ENCODE results near the gene CHMP3. TPM values are rescaled to one million over a fixed set of nuclear protein-coding genes. Genes with fewer than 3 reads are reported as not detected.
"Not testable (repeated sequence)": the region's sequence is repeated elsewhere in the genome, so short reads cannot be mapped to it uniquely, and the experiment has no call there.

Gene CHMP3
- total RNA-seq, 2 donors from 2014 or later: 20.5 to 29.3 TPM

- peaks cover 2% of the 10 kb centered on the region for H3K27me3 Mint-ChIP-seq (ENCODE audit: insufficient read depth)
- peaks cover 15% of the 10 kb centered on the region for H3K9me3 Mint-ChIP-seq
- WGBS, 2 experiments (ENCODE audit: insufficient coverage in 1 of 2, insufficient read length in 1 of 2): 95 to 100% methylated on average over 2 of the region's 2 CpGs
- H3K4me1 Mint-ChIP-seq: no peaks in the 10 kb centered on the region
- Histone ChIP-seq H3K36me3 (ENCODE audit: control insufficient read depth, insufficient read depth, low read length) (no peaks in the 10 kb centered on the region), H3K27me3 (ENCODE audit: control insufficient read depth, insufficient read depth, low read length, poor library complexity, severe bottlenecking) (peaks cover 4% of the 10 kb centered on the region), H3K9ac (ENCODE audit: extremely low read depth, low read length, poor library complexity, severe bottlenecking) (no peak overlapping the region), H3K4me3 (ENCODE audit: low read length) (no peak overlapping the region), H3K27ac (ENCODE audit: low read depth, low read length) (no peak overlapping the region), H3K9me3 (ENCODE audit: control insufficient read depth, low read length) (no peaks in the 10 kb centered on the region), H3K4me1 (ENCODE audit: control insufficient read depth, insufficient read depth, low read length) (no peaks in the 10 kb centered on the region)
- H3K4me3 Mint-ChIP-seq: no peak overlapping the region
- TF ChIP-seq CTCF (conservative IDR thresholded peaks at IDR 0.05): no peak
- no peaks in the 10 kb centered on the region for H3K36me3 Mint-ChIP-seq (ENCODE audit: low read depth)
- DNase-seq: no peak
- no peak overlapping the region for H3K27ac Mint-ChIP-seq
These were observed 30.0 kb upstream of the CHMP3 start for GRCh38 chr2:86593266-86593665.

GRCh38 chr2:86592547-86593230, 29.4 kb upstream of the CHMP3 start:
- no peak overlapping the region for H3K4me3 ChIP-seq (ENCODE audit: low read length)
- DNase-seq: no peak
- H3K9me3 Mint-ChIP-seq: peaks cover 15% of the 10 kb centered on the region
- no peak overlapping the region for H3K27ac Mint-ChIP-seq
- H3K27me3 ChIP-seq (ENCODE audit: control insufficient read depth, insufficient read depth, low read length, poor library complexity, severe bottlenecking): peaks cover 4% of the 10 kb centered on the region
- TF ChIP-seq CTCF (conservative IDR thresholded peaks at IDR 0.05): no peak
- no peaks in the 10 kb centered on the region for H3K36me3 ChIP-seq (ENCODE audit: control insufficient read depth, insufficient read depth, low read length)
- H3K9me3 ChIP-seq (ENCODE audit: control insufficient read depth, low read length): no peaks in the 10 kb centered on the region
- no peak overlapping the region for H3K4me3 Mint-ChIP-seq
- H3K4me1 Mint-ChIP-seq: no peaks in the 10 kb centered on the region
- H3K9ac ChIP-seq (ENCODE audit: extremely low read depth, low read length, poor library complexity, severe bottlenecking): no peak overlapping the region
- peaks cover 2% of the 10 kb centered on the region for H3K27me3 Mint-ChIP-seq (ENCODE audit: insufficient read depth)
- WGBS, 2 experiments (ENCODE audit: insufficient coverage in 1 of 2, insufficient read length in 1 of 2): 91% methylated on average over 3 of the region's 3 CpGs; no CpG with 5 or more reads in 1 of the 2 experiments
- H3K4me1 ChIP-seq (ENCODE audit: control insufficient read depth, insufficient read depth, low read length): no peaks in the 10 kb centered on the region
- no peaks in the 10 kb centered on the region for H3K36me3 Mint-ChIP-seq (ENCODE audit: low read depth)
- no peak overlapping the region for H3K27ac ChIP-seq (ENCODE audit: low read depth, low read length)

GRCh38 chr2:86589701-86590100, 26.5 kb upstream of the CHMP3 start:
- H3K27ac Mint-ChIP-seq; H3K4me3 Mint-ChIP-seq; H3K9ac ChIP-seq (ENCODE audit: extremely low read depth, low read length, poor library complexity, severe bottlenecking); H3K36me3 Mint-ChIP-seq (ENCODE audit: low read depth); H3K36me3 ChIP-seq (ENCODE audit: control insufficient read depth, insufficient read depth, low read length); DNase-seq; H3K9me3 ChIP-seq (ENCODE audit: control insufficient read depth, low read length); H3K4me1 Mint-ChIP-seq; H3K4me3 ChIP-seq (ENCODE audit: low read length); H3K4me1 ChIP-seq (ENCODE audit: control insufficient read depth, insufficient read depth, low read length); H3K27me3 Mint-ChIP-seq (ENCODE audit: insufficient read depth); H3K27ac ChIP-seq (ENCODE audit: low read depth, low read length): not testable (repeated sequence)
- WGBS, 2 experiments (ENCODE audit: insufficient coverage in 1 of 2, insufficient read length in 1 of 2): 92 to 100% methylated on average over 1 to 5 of the region's 5 CpGs
- H3K27me3 ChIP-seq (ENCODE audit: control insufficient read depth, insufficient read depth, low read length, poor library complexity, severe bottlenecking): peaks cover 14% of the 10 kb centered on the region
- H3K9me3 Mint-ChIP-seq: peaks cover 15% of the 10 kb centered on the region

All from endodermal cell (in vitro differentiated cells).